Skeletal muscle satellite cell (primary cell): ENCODE measurements around the gene ITLN2. TPM values are rescaled to one million over a fixed set of nuclear protein-coding genes. Genes with fewer than 3 reads are reported as not detected.
"Not testable (repeated sequence)": the region's sequence is repeated elsewhere in the genome, so short reads cannot be mapped to it uniquely, and the experiment has no call there.

ENCODE experiments used
- H3K27me3 ChIP-seq: 2 replicates; pipeline ENCODE4 v1.7.0; 2013; ENCODE audit warnings: low read length; ENCODE audit not compliant: control insufficient read depth, insufficient read depth
- H3K36me3 ChIP-seq: 2 replicates; pipeline ENCODE4 v1.7.0; 2013; ENCODE audit warnings: mild to moderate bottlenecking, control low read depth, low read length; ENCODE audit not compliant: insufficient read depth
- H3K4me1 ChIP-seq: 2 replicates; pipeline ENCODE4 v1.7.0; 2013; ENCODE audit warnings: low read length; ENCODE audit not compliant: control insufficient read depth, insufficient read depth
- H3K4me2 ChIP-seq: 2 replicates; pipeline ENCODE4 v1.7.0; 2013; ENCODE audit warnings: mild to moderate bottlenecking, low read length
- H3K4me3 ChIP-seq: 2 replicates; pipeline ENCODE4 v1.7.0; 2013; ENCODE audit warnings: low read length
- H3K9ac ChIP-seq: 2 replicates; pipeline ENCODE4 v1.7.0; 2013; ENCODE audit warnings: mild to moderate bottlenecking, low read depth, low read length, moderate library complexity
- H3K9me3 ChIP-seq: replicated peaks from 2 replicates; pipeline ENCODE4 v1.7.0; 2013; ENCODE audit warnings: mild to moderate bottlenecking, control low read depth, low read length
- total RNA-seq: library from RNA; depleted of rRNA; stranded (reverse); fragments of >200 nt; gene quantifications from 2 replicates; pipeline ENCODE4 v1.2.3, GENCODE V29; 2012; rRNA removed

Gene ITLN2
- total RNA-seq, result not detected in 2 replicates

DNA sequence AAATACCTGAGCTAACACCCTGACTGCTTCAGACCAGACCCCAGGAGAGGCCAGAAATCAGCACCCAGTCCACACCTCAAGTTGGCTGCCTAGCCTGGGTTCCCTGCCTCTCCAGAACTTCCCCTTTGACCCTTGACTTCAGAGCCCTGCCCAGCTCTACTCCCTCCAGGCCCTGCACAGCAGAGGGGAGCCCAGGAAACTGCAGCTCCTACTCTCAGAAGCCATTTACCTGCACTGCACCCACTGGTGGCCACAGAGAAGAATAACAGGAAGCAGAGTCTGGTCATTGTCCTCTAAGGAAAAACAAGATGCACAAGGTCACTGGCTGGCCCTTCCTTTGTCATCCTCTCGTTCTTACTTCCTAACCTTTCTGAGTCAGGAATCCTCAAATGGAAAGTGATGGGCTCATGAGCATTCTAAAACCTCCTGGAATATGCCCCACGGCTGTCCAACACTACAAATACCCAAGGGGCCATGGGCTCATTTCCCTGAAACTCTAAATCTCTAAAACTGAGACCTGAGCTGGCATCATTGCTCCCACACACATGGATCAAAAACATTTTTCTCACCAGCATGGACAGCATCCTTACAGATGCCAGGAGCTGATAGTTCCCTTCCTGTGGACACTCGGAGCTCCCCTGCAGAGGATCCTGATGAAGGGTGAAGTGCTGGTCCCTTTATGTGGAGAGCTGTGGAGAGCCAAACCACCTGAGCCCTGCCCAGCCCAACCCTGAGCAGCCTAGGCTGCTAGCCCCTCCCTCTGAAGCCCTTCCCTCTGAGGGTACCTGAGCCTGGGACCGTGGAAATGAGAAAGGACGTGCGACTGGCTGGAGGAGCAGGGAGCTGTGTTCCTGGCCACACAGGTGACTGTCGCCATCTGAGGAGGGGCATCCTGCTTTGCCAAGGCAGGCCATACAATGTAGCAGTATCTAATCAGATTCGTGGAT is at the start of gene ITLN2:
Gene ITLN2, minus strand, starts transcription at position 652 of the 947 bp plus-strand sequence. Its CDS starts 68 bp downstream, at position 584.
- H3K4me2 ChIP-seq, result no peak within 1 kb of the TSS
- no peak within 1 kb of the TSS for H3K4me3 ChIP-seq
- no peak within 1 kb of the TSS for H3K9ac ChIP-seq
- H3K27me3 ChIP-seq, result peaks cover 19% of the 10 kb centered on the region
- H3K9me3 ChIP-seq, result no peaks in the 10 kb centered on the region
- no peaks in the 10 kb centered on the region for H3K36me3 ChIP-seq
- H3K4me1 ChIP-seq, result no peaks in the 10 kb centered on the region

DNA sequence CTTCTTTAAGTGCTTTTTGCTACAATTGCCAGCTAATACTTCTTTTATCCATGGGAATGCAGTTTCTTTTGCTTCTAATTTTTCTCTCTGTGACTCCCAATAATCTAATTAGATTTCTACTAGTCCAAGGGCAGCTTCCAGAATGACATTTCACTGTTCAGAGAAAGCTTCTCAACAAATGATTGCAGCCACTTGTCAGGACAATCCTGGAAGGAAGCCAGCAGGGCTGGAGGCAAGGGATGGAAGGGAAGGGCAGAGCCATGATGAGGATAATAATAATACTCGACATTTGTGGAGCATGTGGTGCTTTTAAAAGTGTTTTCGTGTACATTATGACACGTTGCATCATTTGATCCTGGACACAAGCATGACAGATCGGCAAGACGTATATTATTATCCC is 46.9 kb upstream of the ITLN2 start:
- no peaks in the 10 kb centered on the region for H3K36me3 ChIP-seq
- no peaks in the 10 kb centered on the region for H3K4me1 ChIP-seq
- H3K4me2 ChIP-seq, result no peak overlapping the region
- no peaks in the 10 kb centered on the region for H3K27me3 ChIP-seq
- no peak overlapping the region for H3K9ac ChIP-seq
- no peak overlapping the region for H3K4me3 ChIP-seq
- H3K9me3 ChIP-seq, result no peaks in the 10 kb centered on the region

DNA sequence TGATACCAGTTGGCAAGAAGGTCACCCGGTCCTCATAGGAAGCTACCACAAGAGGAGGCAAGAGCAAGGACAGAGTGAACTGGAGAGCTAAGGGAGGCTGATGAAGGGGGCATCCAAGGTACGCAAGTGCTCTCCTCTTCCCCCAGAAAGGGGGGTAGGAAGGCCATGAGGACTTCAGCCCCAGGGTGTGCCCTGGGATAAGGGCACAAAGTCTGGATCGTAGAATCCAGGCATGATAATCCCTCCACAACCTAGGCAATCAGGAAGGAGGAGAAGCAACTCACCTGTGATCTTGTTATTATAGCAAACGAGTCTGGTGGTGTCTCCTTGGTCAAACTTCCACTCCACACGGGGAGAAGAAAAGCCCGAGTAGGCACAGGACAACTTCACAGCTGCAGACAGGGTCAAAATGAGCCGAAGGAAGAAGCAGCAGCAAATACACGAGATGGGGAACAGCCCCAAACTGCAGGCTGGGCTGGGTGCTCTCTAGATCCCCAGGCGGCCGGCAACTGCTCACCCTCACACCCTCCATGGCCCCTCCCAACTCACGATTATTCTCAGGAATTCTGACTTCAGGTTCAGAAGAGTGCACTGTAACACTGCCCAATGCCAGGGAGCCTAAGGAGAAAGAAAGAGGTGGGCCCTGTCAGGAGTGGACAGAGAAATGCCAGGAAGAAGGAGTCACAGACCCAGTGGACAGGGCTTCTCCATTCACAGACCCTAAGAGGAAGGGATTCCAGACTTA is 46.3 kb upstream of the ITLN2 start:
- no peaks in the 10 kb centered on the region for H3K36me3 ChIP-seq

DNA sequence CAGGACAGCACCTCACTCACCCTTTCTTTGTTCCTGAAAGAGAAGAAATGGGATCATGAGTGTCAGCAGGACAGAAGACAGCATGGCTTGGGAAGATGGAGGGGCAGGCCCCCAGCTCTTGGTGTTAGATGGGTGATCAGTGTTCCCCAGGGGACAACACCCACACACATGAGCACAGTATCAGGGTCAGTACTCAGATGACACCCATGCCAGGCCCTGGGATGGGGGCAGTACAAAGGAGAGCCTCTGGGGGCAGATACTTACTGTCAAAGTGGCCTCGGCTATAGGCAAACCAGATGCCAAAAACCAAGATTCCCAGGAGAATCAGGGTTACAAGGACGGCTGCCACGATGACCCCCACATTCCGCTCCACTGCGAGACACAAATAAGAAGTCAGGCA is 44.8 kb upstream of the ITLN2 start:
- no peak overlapping the region for H3K4me2 ChIP-seq
- no peaks in the 10 kb centered on the region for H3K36me3 ChIP-seq
- peaks cover 8% of the 10 kb centered on the region for H3K4me1 ChIP-seq

More for the DNA sequence above, 46.3 kb upstream of the ITLN2 start:
- no peak overlapping the region for H3K9ac ChIP-seq
- H3K4me2 ChIP-seq, result no peak overlapping the region
- H3K9me3 ChIP-seq, result no peaks in the 10 kb centered on the region
- no peak overlapping the region for H3K4me3 ChIP-seq
- no peaks in the 10 kb centered on the region for H3K4me1 ChIP-seq
- no peaks in the 10 kb centered on the region for H3K27me3 ChIP-seq

DNA sequence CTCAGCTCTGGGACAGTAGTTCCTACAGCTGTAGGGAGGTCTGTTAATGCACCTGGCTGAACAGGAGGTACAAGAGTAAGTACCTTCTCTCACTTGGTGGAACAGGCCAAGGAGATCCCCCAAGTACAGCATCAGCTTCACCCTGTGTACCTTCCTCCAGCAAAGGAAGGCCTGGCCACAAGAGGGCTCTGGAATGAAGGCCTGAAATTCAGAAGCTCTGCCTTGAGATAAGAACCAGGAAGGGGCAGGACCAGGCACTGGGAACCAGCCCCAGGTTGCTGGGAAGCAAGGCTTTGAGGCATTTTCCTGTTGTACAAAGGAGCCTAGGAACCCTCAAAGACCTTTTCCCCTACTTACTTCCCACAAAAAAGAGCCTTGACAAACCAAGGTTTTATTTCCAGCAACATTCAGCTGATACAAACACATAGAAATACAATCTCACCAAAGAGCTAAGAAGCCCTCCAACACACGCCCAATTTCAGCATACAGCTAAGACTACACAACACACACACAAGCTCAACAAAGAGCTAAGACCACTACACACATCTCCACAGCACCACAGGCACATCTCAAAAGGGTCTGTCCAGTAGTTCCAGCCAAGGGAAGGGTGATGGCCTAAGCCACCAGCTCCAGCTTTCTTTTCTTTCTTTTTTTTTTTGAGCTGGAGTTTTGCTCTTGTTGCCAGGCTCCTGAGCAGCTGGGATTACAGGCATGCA is 42.9 kb upstream of the ITLN2 start:
- Histone ChIP-seq H3K9ac (no peak overlapping the region), H3K36me3 (no peaks in the 10 kb centered on the region), H3K9me3 (no peaks in the 10 kb centered on the region), H3K27me3 (no peaks in the 10 kb centered on the region), H3K4me3 (no peak overlapping the region), H3K4me2 (no peak overlapping the region), H3K4me1 (peaks cover 8% of the 10 kb centered on the region)

More for the DNA sequence above, 44.8 kb upstream of the ITLN2 start:
- Histone ChIP-seq H3K4me3 (no peak overlapping the region), H3K9ac (no peak overlapping the region), H3K9me3 (no peaks in the 10 kb centered on the region), H3K27me3 (no peaks in the 10 kb centered on the region)

DNA sequence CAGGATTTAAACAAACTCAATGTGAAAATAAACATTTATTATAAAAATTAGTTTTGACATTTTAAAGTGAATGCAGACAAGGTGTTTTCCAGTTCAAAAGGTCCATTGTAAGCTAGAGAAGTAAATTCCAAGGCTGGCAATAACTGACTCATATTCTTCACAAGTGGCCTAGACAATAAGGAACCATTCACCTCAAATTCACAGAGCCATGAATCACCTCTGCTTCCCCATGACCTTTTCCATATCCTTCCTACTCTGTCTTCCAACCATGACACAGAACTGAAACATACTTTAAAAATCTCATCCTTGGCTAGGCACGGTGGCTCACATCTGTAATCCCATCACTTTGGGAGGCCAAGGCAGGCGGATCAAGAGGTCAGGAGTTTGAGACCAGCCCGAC is 41.6 kb upstream of the ITLN2 start:
- Histone ChIP-seq H3K4me3 (no peak overlapping the region), H3K36me3 (no peaks in the 10 kb centered on the region), H3K4me2 (no peak overlapping the region), H3K9ac (no peak overlapping the region), H3K27me3 (no peaks in the 10 kb centered on the region), H3K4me1 (peaks cover 8% of the 10 kb centered on the region), H3K9me3 (no peaks in the 10 kb centered on the region)

DNA sequence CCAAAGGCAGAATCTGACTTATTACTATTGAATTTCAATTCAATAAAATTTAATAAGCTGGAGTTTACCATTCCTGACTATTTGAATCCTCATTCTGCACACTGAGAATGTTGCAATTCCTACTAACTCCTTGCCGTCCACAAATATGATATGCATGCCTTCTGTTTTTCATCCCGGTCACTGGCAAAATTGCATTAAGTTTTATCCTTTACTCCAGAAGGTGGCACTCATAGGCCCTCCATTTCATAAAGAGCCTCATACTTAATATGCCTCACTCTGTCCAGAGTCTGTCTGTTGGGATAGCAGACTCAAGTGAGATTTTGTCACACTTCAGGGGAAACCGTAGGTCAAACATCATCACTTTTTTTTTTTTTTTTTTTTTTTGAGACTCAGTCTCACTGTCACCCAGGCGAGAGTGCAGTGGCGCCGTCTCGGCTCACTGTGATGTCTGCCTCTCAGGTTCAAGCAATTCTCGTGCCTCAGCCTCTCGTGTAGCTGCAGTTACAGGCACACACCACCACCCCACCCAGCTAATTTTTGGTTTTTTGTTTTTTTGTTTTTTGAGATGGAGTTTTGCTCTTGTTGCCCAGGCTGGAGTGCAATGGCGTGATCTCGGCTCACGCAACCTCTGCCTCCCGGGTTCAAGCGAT is 39.1 kb upstream of the ITLN2 start:
- Histone ChIP-seq H3K27me3 (no peaks in the 10 kb centered on the region), H3K4me1 (peaks cover 8% of the 10 kb centered on the region), H3K4me3 (no peak overlapping the region), H3K9me3 (no peaks in the 10 kb centered on the region), H3K4me2 (no peak overlapping the region), H3K36me3 (no peaks in the 10 kb centered on the region), H3K9ac (no peak overlapping the region)

DNA sequence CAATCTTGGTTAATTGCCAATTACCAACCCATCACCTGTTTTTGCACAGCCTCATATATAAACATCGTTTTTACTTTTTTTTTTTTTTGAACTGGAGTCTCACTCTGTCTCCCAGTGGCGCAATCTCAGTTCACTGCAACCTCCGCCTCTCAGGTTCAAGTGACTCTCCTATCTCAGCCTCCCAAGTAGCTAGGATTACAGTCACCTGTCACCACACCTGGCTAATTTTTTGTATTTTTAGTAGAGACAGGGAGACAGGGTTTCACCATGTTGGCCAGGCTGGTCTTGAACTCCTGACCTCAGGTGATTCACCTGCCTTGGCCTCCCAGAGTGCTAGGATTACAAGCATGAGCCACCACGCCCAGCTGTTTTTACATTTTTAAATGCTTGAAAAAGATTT is 37.4 kb upstream of the ITLN2 start:
- H3K36me3 ChIP-seq, H3K27me3 ChIP-seq, H3K9ac ChIP-seq, H3K9me3 ChIP-seq, H3K4me2 ChIP-seq, H3K4me3 ChIP-seq, H3K4me1 ChIP-seq: not testable (repeated sequence)

DNA sequence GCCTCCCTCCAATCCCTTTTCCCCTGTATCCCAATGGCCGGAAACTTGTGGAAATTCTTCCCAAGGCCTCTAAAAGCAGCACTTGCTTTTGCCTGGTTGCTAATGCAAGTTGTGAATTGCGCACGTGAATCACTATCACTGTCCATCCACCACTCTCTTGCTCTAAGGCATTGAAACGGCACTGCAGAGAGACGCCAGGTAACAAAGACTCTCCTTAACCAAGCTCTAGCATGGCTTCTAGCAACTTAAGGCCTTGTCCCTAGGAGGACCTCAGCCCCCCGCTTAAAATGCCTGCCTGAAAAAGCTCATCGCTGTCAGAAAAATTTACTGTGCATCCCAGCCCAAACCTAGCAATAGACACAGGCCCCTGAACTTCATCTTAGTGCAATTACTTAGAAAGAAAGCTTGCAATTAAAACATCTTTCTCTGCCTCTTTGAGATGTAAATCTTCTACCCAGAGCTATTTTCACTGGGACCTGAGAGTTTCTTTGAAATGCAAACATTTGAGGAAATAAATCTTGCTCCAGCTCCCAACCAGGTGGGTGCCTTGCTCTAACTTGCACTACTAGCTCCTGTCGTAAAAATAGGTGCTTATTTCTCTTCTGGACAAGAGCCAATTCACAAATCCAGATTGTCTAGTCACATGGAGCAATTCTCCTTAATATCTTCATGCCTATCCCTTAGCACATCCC is 32.9 kb upstream of the ITLN2 start:
- Histone ChIP-seq H3K9ac (no peak overlapping the region), H3K27me3 (peaks cover 7% of the 10 kb centered on the region), H3K4me3 (no peak overlapping the region), H3K4me2 (no peak overlapping the region), H3K9me3 (no peaks in the 10 kb centered on the region), H3K4me1 (no peaks in the 10 kb centered on the region), H3K36me3 (no peaks in the 10 kb centered on the region)

DNA sequence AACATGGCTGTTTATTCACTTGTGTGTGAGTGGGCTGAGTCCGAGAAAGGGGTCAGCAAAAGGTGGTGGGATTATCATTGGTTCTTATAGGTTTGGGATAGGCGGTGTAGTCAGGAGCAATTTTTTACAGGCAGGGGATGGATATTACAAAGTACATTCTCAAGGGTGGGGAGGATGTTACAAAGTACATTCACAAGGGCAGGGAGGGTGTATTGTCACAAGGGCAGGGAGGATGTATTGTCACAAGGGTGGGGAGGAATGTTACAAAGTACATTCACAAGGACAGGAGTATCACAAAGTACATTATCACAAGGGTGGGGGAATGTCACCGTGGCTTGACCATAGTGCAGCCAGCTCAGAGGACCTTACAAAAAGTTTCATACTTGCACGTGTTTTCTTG is 31.1 kb upstream of the ITLN2 start:
- H3K4me3 ChIP-seq, result no peak overlapping the region
- H3K4me1 ChIP-seq, result no peaks in the 10 kb centered on the region
- no peak overlapping the region for H3K4me2 ChIP-seq
- peaks cover 22% of the 10 kb centered on the region for H3K27me3 ChIP-seq
- no peak overlapping the region for H3K9ac ChIP-seq
- H3K36me3 ChIP-seq, result no peaks in the 10 kb centered on the region
- H3K9me3 ChIP-seq, result no peaks in the 10 kb centered on the region
